ENCODE results near the gene ULBP2.

DNA sequence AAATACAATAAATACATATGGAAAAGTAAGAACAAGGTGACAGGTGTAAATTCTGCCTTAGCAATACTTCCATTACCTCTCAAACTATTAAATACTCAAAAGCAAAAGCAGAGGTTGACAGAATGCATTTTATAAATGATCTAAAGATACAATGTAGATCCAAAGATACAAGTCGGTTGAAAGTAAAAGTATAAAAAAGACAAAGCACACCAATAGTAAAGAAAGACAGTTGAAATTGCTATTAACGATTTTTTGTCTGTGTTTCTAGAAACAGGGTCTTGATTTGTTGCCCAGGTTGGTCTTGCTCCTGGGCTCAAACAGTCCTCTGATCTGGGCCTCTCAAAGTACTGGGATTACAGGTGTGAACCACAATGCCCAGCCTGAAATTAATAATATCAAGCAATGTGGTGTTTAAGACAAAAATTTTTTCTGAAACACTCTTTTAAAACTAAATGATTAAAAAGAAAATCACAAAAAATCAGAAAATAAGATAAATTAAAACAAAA is 45.8 kb downstream of the ULBP2 start:
- TF ChIP-seq, protein P1, sequence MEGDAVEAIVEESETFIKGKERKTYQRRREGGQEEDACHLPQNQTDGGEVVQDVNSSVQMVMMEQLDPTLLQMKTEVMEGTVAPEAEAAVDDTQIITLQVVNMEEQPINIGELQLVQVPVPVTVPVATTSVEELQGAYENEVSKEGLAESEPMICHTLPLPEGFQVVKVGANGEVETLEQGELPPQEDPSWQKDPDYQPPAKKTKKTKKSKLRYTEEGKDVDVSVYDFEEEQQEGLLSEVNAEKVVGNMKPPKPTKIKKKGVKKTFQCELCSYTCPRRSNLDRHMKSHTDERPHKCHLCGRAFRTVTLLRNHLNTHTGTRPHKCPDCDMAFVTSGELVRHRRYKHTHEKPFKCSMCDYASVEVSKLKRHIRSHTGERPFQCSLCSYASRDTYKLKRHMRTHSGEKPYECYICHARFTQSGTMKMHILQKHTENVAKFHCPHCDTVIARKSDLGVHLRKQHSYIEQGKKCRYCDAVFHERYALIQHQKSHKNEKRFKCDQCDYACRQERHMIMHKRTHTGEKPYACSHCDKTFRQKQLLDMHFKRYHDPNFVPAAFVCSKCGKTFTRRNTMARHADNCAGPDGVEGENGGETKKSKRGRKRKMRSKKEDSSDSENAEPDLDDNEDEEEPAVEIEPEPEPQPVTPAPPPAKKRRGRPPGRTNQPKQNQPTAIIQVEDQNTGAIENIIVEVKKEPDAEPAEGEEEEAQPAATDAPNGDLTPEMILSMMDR (IDR thresholded peaks at IDR 0.05), result no peak
- TF ChIP-seq TP53 (CRISPR knock-in tag; IDR thresholded peaks at IDR 0.05) (no peak), EP300 (IDR thresholded peaks at IDR 0.05) (no peak)
